ENCODE results near the gene CDC42EP1.
"Not testable (repeated sequence)": the region's sequence is repeated elsewhere in the genome, so short reads cannot be mapped to it uniquely, and the experiment has no call there.

The CDC42EP1 gene

DNA sequence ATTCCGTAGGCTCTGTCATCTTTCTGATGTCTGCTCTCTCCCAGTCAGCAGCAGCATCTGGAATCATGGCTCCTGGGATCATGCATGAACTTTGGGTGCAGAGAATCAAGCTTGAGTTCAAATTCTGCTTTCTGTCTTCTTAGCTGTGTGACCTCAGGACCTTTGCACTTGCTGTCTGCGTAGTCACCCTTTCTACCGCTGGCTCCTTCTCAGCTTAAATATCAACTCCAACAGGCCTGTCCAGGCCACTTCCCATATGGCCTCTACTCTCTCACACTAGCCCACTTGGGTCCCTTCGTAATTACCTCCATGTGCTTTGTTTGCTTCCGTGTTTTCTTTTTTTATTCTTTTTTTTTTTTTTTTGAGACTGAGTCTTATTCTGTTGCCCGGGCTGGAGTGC is 43.8 kb downstream of the CDC42EP1 start:
- TF ChIP-seq, protein P1, sequence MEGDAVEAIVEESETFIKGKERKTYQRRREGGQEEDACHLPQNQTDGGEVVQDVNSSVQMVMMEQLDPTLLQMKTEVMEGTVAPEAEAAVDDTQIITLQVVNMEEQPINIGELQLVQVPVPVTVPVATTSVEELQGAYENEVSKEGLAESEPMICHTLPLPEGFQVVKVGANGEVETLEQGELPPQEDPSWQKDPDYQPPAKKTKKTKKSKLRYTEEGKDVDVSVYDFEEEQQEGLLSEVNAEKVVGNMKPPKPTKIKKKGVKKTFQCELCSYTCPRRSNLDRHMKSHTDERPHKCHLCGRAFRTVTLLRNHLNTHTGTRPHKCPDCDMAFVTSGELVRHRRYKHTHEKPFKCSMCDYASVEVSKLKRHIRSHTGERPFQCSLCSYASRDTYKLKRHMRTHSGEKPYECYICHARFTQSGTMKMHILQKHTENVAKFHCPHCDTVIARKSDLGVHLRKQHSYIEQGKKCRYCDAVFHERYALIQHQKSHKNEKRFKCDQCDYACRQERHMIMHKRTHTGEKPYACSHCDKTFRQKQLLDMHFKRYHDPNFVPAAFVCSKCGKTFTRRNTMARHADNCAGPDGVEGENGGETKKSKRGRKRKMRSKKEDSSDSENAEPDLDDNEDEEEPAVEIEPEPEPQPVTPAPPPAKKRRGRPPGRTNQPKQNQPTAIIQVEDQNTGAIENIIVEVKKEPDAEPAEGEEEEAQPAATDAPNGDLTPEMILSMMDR (conservative IDR thresholded peaks at IDR 0.05; ENCODE audit: low read depth, low read length) = no peak
- DNase-seq (ENCODE audit: low read depth) = no peak
- H3K4me3 ChIP-seq (ENCODE audit: low read length) = no peak overlapping the region

DNA sequence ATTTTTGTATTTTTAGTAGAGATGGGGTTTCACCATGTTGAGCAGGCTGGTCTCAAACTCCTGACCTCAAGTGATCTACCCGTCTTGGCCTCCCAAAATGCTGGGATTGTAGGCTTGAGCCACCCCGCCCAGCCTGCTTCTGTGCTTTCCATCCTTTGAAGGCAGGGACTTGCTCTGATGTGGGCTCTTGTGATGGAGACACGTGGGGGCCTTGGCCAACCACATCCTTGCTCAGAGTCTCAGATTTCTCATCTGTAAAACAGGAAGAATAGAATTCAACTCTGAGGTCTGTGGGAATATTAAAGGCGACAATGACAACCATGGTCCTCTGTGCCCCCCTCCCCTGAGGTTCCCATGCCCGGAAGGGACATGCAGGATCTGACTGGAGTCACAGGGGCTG is 44.6 kb downstream of the CDC42EP1 start:
- no peak for DNase-seq (ENCODE audit: low read depth)
- no peak overlapping the region for H3K4me3 ChIP-seq (ENCODE audit: low read length)
- TF ChIP-seq, protein P1 (conservative IDR thresholded peaks at IDR 0.05; ENCODE audit: low read depth, low read length) = no peak

DNA sequence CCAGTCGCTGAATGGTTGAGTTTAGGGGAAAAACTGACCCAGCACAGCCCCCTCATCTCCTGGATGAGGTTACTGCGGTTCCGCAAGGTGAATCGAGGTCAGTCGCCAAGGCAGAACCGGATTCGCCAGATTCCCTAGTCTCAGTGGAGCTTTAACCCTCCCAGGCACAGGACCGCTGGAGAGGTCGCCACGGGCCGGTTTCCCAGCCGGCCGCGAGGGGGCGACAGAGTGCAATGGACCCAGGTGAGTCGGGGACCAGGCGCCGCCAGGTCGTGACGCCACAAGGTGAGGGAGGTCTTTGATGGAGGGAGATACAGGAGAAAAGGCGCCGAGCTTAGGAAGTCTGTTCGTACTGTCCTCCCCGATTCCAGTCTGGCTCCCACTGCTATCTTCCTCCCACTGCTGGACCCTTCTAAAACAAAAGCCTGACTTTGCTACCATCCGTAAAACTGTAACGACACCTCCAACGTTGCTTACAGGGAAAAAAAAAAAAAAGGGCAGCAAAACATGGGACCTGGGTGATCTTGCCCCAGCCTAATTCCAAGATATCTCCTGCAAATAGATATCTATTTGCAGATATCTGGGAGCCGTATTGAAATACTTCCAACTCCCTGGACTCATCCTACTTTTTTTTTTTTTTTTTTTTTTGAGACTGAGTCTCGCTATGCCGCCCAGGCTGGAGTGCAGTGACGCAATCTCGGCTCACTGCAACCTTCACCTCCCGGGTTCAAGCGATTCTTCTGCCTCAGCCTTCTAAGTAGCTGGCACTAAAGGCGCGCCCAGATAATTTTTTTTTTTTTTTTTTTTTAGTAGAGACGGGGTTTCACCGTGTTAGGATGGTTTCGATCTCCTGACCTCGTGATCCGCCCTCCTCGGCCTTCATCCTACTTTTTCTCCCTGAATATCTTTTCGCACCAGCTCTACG is 47.0 kb downstream of the CDC42EP1 start:
- H3K4me3 ChIP-seq (ENCODE audit: low read length) = peak overlapping the region; percentile 45
- TF ChIP-seq, protein P1 (conservative IDR thresholded peaks at IDR 0.05; ENCODE audit: low read depth, low read length) = peak; percentile 98
- DNase-seq (ENCODE audit: low read depth) = peak; percentile 22

DNA sequence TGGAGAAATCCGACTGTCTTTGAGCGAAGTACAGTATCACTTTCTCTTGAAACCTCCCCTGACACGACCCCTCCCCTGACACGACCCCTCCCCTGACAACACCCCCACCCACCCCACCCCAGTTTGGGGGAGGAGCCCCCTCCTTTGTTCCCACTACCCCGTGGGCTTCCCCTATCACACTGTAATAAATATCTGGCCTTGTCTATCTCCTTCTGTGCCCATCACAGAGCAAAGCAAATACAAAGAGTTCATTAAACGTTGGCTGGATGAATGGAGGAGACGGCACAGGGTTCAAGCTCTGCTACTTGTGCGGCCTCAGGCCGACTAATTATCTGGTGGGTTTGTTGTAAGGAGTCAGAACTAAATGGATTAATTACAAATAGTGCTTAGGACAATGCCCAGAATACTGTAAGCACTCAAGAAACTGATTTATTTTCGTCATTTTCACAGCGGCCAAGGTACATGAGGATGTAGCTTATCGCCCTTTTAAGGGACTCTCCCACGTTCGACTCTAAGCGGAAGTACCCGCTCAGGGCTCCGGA is 47.7 kb downstream of the CDC42EP1 start:
- peak overlapping the region; percentile 83 for H3K4me3 ChIP-seq (ENCODE audit: low read length)
- TF ChIP-seq, protein P1 (conservative IDR thresholded peaks at IDR 0.05; ENCODE audit: low read depth, low read length) = no peak
- DNase-seq (ENCODE audit: low read depth) = no peak

DNA sequence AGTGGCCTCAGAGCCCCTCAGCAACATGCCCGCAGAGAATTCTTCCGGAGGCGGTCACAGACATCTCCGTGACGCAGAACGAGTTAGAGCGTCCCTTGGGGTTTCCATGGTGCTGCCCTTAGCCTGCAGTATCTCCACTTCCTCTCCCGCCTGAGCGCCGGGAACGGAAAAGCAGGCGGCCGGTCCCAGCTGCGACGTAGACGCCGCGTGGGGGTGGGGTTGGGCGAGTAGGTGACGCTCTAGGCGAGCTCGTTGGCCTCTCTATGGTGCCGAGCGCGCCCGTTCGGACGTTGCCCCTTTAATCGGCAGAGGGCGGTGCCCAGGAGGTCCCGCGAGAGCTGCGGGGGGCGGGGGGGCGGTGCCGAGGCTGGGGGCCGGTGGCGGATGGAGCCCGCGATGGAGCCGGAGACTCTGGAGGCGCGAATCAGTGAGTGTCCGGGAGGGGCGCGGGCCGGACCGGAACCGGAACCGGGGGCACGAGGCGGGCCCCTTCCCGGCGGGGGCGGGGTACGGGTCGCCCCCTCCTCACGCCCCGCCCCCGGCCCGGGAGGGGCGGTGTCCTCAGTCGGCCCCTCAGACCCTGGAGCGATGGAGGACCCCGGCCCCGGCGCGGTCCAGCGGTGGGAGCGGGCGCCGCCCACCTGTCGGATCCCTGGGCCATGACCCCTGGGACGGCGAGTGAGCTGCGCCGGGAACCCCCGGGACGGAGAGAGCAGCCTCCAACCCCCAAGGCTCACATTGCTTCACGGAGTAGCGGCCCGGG is 48.4 kb downstream of the CDC42EP1 start, which contains the start of gene GGA1:
GGA1 (plus strand) TSS at position 358 of the 763 bp plus-strand sequence; CDS start at position 385, 27 bp downstream.
- peak within 1 kb of the TSS; percentile 83 for H3K4me3 ChIP-seq (ENCODE audit: low read length)
- DNase-seq (ENCODE audit: low read depth) = peak; percentile 91
- TF ChIP-seq, protein P1 (conservative IDR thresholded peaks at IDR 0.05; ENCODE audit: low read depth, low read length) = no peak

DNA sequence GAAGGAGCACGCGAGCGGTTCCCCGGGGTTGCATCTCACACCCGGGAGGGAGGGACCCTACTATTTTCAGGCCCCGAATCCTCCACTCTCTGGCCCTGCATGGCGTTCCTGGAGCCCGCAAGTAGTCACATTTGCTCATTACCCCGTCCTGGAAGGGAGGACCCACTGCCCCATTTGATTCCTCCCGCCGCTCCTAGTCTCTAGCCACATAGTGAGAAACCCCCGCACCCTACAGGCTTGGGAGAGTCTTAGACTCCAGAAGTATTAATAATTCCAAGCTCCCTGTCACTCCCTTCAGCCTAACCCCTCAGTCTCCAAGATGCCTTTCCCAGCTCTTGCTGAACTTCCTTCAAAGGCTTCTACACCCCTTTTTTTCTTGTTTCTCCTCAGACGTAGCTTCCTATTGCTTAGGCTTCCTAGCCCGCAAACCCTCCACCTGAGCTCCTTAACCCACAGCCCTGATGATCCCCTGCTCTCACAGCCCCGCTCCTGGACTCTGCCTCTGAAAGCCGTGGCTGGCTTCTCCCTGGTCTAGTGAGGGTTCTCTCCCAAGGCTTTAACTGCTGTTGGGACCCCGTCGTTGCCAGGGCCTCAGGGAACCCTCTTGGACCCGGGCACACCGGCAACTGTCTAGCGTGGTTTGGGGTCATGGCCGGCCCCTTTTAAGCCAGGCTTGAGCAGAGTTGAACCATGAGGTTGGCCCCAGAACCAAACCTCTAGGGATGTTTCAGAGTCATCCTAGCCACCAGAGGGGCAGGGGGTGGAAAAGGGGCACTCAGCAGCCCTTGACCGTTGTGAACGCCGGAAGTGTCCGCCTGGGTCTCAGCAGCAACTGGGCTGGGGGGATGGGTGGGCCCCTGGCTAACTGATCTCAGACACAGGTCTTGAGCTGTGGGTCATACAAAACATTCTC is 49.2 kb downstream of the CDC42EP1 start:
- no peak for DNase-seq (ENCODE audit: low read depth)
- TF ChIP-seq, protein P1 (conservative IDR thresholded peaks at IDR 0.05; ENCODE audit: low read depth, low read length) = no peak
- peak overlapping the region; percentile 83 for H3K4me3 ChIP-seq (ENCODE audit: low read length)

DNA sequence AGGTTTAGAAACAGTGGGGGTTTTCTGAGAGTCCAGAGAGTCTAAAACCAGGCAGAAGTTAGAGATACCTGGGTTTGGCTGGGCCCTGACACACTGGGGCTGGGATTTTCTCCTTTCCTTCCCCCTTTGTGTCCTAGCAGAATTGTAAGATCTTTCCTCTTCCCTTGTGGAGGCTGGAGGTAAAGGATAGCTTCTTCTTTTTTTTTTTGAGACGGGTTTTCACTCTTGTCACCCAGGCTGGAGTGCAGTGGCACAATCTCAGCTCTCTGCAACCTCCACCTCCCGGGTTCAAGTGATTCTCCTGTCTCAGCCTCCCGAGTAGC is 49.8 kb downstream of the CDC42EP1 start:
- H3K4me3 ChIP-seq (ENCODE audit: low read length) = peak overlapping the region; percentile 83
- DNase-seq (ENCODE audit: low read depth) = not testable (repeated sequence)

All from retinal pigment epithelial cell (primary cell).